ENCODE data around the gene GTPBP6.
"Not testable (repeated sequence)": the region's sequence is repeated elsewhere in the genome, so short reads cannot be mapped to it uniquely, and the experiment has no call there.

The GTPBP6 gene

DNA sequence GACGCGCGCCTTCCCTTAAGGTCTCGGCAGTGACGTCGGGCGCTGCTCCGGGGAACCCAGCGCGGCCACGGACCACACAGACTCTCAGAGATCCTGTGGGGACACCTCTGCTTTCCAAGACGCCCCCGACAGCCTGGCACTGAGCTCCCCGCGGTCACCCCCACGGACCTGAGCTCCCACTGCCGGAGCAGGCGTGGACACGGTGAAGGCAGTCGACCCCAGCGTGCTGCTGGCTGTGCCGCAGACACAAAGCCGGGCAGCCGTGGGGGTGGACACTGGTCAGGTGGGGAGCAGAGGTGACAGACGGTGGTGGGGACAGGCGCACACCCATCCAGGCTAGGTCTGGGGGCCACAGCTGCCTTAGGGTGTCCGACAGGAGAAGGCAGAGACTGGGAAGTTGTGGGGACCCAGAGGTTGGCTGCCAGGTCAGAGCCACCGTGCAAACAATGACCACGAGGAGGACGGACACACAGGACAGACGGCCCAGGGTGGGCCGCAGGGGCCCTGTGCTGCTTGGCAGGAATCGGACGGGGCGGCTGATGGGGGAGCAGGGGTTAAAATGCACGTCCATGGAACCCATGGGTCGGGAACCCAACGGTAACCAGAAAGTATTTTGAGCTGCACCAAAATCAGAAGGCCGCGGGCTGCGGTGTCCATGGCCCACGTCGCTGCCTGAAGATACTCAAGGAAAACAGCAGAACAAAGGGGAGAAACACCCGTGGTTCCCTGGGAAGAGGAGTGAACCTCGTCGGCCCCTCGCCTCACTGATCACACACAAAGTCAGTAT is 16.6 kb upstream of the GTPBP6 start:
- DNase-seq = no peak

DNA sequence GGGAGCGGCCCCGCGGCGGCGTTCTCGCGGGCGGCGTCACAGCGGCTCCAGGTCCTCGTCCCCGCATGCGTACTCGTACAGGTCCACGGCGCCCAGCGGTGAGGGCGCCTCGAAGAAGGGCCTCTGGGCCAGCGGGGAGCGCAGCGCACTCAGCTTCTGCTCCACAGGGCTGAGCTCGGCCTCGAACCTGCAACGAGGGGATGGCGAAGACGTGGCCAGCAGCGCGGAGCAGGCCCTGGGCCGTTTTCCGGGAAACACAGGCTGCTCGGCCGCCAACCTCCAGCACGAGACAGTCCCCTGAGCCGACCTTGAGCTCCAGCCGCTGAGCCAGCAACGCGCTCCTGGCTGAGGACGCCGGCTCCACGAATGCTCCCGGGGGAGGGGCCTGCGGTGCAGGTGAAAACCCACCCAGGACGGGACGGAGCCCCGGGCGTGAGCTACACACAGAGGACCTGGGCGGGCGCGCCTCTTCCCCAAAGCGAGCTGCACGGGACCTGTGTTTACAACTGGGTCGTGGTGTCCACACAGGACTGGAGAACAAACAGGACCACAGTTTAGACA is 15.8 kb upstream of the GTPBP6 start:
- DNase-seq = no peak

- DNase-seq = no peak
Measured at GRCh38 chrX:333611-334311, 15.2 kb upstream of the GTPBP6 start.

GRCh38 chrX:332916-333610 is 14.5 kb upstream of the GTPBP6 start:
- DNase-seq = no peak

GRCh38 chrX:332496-332860 is 13.9 kb upstream of the GTPBP6 start:
- no peak for DNase-seq

DNA sequence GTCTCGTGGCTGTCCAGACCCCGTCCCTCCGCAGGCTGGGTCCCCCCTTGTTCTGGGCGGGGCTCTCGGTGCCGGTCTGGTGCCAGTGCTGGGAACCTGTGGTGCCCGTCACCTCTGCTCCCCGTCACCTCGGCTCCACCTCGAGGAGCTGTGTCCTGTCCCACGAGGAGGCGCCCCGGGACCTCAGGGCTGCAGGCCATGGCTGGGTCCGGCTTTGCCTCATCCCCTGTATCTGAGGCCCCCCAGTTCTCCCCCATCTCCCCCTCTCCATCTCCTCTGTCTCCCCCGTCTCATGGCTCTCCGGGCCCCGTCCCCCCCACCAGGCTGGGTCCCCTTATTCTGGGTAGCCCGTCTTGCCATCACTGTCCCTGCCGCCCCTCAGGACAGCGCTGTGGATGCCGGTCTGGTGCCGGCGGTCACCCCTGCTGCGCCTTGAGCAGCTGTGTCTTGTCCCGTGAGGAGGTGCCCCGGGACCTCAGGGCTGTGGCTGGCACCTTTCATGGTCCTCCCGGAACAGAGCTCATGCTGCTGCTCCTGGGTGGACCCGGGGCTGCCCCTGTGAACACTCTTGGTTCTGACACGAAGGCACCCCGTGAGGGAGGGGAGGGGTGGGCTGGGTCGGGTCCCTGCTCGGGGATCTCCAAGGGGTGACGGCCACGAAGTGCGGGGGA is 13.4 kb upstream of the GTPBP6 start:
- no peak for DNase-seq

- DNase-seq = peak in 1 of 14 donors; percentile 6
Measured at GRCh38 chrX:331151-331824, 12.7 kb upstream of the GTPBP6 start.

DNA sequence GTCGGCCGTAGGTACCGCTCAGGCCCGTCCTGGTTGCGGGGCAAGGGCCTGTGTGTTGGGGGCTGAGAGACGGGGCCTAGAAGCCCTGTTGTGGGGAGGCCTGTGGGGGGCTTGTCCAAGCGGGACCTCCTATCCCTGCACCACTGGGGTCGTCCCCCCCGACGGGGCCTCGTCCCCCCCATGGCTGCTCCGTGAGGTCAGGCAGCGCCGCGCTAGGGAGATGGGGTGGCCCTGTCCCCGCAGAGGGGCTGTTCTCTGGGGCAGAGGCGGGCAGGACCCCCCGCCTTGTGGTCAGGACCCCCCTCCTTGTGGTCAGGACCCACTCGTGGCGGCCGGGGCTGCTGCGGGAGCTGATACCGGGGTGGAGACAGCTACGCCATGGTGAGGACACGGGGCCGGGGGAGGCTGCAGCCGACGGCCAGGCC is 12.1 kb upstream of the GTPBP6 start:
- no peak for DNase-seq

GRCh38 chrX:330141-330725 is 11.6 kb upstream of the GTPBP6 start:
- not testable (repeated sequence) for DNase-seq

- DNase-seq = no peak
Measured at GRCh38 chrX:329291-329910, 10.8 kb upstream of the GTPBP6 start.

GRCh38 chrX:327660-328126 is 9.1 kb upstream of the GTPBP6 start:
- DNase-seq = no peak

- not testable (repeated sequence) for DNase-seq
Measured at GRCh38 chrX:324664-325063, 6.1 kb upstream of the GTPBP6 start.

DNA sequence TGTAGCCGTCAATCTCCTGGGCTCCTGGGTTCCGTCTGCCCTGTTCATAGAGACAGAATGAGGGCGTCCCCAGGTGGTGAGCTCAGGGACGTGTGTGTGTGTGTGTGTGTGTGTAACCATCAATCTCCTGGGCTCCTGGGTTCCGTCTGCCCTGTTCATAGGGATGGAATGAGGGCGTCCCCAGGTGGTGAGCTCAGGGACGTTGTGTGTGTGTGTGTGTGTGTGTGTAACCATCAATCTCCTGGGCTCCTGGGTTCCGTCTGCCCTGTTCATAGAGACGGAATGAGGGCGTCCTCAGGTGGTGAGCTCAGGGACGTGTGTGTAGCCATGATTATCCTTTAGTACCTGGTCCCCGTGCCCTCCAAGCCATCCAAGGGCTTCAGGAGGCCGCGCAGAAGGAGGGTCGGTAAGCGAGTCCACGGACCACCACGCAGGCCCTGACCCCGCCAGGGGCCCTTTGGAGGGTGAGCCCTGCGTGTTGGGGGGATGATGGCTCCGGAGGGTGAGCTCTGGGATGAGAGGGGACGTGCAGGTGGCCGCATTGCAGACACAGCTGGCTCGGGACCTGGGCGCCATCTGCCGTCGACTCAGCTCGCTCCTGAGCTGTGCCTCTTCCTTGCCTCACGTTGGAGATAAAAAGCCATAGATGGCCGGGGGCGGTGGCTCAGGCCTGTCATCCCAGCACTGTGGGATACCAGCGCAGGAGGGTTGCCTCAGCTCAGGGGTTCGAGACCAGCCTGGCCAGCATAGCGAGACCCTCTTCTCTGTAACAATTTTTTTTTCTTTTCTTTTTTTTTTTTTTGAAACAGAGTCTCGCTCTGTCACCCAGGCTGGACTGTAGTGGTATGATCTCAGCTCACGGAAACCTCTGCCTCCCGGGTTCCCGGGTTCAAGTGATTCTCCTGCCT is 5.4 kb upstream of the GTPBP6 start:
- no peak for DNase-seq

GRCh38 chrX:320126-320783 is 1.7 kb upstream of the GTPBP6 start:
- no peak for DNase-seq

DNA sequence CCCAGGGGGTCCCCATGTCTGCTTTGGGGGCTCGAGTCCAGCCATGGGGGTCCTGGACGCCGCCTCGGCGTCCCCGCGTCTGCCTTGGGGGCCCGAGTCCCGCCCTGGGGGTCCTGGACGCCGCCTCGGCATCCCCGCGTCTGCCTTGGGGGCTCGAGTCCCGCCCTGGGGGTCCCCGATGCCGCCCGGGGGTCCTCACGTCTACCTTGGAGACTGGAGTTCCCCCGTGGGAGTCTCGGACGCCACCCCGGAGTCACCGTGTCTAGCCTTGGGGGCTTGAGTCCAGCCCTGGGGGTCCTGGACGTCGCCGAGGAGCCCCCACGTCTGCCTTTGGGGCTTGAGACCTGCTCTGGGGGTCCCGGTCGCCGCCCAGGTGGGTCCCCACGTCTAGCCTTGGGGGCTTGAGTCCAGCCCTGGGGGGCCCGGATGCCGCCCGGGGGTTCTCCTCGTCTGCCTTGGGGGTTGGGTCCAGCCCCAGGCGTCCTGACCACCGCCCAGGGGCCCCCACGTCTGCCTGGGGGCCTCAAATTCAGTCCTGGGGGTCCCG is 1.1 kb upstream of the GTPBP6 start:
- DNase-seq = no peak

GRCh38 chrX:318068-318738 is 393 bp downstream of the GTPBP6 start:
- DNase-seq = no peak

- no peak for DNase-seq
Measured at GRCh38 chrX:317424-318067, 1.1 kb downstream of the GTPBP6 start.

All from C1 segment of cervical spinal cord (tissue), 14 donors.